ENCODE measurements around the gene NEUROD4.
"Not testable (repeated sequence)": the region's sequence is repeated elsewhere in the genome, so short reads cannot be mapped to it uniquely, and the experiment has no call there.

NEUROD4 gene, protein sequence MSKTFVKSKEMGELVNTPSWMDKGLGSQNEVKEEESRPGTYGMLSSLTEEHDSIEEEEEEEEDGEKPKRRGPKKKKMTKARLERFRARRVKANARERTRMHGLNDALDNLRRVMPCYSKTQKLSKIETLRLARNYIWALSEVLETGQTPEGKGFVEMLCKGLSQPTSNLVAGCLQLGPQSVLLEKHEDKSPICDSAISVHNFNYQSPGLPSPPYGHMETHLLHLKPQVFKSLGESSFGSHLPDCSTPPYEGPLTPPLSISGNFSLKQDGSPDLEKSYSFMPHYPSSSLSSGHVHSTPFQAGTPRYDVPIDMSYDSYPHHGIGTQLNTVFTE

DNA sequence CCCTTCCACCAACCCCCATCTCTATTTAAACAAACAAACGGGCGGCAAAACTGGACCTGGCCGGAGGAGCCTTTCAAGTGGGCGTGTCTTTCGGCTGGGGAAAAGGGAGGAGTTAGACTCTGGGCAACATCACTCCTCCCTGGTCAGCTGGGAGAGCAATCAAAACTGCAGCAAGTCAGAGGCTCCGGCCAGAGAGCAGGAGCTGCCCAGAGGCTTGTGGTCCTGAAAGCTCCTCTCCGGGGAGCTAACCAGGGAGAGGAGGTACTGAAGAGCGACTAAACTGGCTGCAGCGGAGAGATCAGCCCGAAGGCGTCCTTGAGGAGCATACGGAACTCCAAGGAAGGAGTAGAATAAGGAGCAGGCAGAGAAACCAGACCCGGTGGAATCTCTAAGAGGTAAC, at the start of gene NEUROD4:
Gene NEUROD4 (plus strand): TSS at position 191 of the 400 bp plus-strand sequence. CDS start 6,466 bp downstream, outside the sequence.
- no peak for DNase-seq

DNA sequence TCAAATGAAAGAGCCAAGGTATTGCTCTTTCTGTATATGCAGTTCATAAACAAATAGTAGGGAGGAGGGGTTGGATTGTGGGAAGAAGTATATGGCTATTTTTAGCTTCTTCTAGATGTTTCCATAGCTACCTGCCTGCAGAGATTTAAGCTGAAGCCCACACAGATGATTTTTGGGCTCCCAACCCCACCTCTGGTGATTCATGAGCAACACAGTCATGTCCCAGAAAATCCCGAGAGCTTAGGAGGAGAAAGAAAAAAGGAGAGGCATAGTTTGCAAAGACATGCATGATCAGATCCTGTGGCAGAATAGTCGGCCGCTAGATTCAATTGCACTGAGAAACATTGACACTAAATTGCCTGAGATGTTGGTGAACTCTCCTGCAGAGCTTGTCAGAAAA, 49.0 kb upstream of the NEUROD4 start:
- no peak for DNase-seq

DNA sequence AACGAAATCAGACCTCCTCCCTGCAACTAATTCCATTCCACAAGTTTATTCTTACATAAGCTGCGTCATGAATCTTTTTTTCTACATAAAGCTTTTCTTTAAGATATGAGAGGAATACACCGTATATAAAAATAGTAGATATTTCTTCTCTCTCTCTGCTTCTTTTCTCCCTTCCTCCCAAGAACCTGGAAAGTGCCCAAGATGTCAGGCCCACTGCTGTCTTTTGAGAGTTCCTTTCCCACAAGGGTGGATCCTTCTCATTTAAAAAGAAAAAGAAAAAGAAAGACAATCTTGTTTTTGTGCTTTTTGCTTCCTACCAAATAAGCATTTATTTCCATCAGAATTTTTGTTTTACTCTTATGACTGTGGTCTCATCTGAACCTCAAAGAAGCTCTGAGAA, 46.2 kb upstream of the NEUROD4 start:
- no peak for DNase-seq

DNA sequence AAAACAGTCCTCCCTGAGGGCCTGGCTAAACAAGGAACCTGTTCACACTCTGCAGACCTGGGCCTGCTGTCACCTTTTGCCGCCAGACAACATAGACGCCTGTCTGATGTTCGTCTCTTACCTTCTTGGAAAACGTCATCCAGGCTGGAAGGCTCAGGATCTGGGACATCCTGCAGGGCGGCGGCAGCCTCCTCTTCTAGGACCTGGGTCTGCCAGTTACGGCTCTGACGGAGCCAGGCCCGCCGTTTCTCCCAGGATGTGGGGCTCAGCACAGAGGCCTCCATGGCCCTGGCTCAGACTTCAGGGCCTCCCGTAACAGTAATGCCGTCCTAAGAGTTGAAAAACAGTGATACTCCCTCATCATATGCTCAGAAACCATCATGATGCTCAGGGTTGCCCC, 45.5 kb upstream of the NEUROD4 start:
- no peak for DNase-seq

DNA sequence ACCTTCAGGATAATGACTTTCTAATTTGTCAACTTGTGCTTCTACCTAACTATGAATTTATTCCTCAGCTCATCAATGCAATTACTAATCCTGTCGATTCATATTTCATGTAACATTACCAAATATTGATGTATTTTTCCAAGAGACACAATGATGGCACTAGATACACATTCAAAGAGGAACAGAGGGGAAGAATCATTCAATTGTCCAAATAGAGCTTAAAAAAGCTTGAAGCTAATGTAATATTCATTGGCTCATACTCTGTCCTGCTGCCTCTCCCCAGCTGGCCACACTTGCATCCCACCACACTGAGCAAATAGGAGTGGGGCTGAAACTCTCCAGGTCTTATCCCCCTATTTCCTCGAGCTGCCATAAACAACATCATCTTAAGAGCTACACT, 44.5 kb upstream of the NEUROD4 start:
- DNase-seq: no peak

DNA sequence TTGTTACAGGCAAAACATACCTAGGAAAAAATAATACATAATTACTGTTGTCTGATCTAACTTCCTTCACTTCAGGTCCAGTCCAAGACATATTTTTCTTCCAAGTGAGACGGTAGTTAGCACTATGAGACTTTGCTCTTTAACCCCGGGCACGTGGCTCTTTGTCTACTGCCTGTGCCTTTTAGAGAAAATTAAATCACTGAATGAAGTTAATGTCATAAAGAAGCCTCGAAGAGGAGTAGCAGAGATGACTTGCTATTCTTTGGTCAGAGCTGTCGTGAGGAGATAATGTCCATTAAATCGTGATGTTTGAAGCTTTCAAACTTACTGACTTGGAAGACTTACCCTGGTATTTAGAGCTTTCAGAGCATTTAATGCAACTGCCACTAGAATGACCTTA, 43.9 kb upstream of the NEUROD4 start:
- DNase-seq: no peak

DNA sequence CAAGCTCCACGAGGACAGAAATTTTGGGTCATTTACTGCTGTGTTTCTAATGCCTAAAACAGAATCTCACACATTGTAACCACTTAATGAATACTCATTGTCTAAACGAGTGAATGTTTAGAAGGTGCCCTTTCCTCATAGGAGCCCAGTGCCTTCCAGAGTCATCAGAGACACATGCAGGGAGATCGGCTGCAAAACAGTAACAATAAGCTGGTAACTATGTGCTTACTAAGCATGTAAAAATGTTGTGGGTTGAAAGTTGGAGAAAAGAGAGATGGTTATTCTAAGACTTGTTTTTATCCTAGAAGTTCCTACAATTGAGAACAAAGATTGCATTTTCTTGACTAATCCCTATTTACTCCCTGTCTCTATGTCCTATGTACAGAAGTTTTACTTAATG, 42.6 kb upstream of the NEUROD4 start:
- no peak for DNase-seq

DNA sequence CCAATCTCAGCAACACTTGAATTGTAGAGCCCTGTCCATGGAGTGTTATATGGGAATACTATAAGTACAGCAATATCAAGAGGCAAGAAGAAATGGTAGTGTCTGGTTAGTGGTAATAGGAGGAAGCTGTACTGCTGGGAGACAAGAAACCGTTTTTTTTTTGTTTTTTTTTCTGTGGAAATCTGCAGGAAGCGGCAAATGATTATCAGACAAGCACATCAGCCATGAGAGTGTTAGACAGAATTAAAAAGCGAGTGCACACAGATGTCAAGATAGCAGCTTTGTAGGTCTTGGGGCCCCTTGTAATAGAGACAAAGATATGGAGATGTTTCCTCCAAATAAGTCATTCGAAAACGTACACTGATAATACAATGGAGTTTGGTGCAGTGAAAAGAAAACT, 41.9 kb upstream of the NEUROD4 start:
- no peak for DNase-seq

DNA sequence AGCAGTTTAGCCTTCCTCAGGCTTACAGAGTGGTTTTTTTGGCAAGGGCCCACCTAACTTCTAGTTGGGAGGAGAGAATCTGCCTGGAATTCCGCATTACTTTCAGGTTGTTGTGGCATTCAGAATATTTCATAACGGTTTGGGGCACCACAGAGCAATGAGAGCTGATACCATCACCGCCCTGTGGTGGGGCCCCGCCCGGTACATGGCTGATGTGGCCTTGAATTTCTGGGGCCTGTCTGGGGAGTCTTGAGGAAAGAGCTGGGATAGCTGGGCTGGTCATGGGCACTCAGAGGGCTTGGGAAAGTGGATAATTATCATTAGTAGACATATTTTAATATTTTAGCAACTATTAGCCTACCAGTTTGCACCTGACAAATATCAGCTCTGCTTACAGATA, 39.4 kb upstream of the NEUROD4 start:
- no peak for DNase-seq

DNA sequence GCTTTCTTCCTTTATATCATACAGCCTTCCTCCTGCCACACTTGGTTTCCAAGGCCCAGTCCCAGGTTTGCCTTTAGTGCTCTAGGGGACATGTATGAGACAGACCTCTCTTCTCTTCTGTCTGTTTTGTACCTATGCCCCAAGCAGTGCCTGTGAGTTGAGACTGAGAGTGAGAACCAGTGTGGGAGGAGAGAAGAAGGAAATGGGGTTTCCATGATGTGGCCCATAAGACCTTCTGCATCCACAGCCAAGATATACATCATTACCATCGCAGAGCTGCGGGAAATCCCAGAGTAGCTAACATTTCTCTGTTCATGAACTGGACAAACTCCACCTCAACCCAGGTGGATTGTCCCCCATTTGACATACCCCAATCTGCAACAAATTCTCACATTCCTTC, 38.0 kb upstream of the NEUROD4 start:
- no peak for DNase-seq

DNA sequence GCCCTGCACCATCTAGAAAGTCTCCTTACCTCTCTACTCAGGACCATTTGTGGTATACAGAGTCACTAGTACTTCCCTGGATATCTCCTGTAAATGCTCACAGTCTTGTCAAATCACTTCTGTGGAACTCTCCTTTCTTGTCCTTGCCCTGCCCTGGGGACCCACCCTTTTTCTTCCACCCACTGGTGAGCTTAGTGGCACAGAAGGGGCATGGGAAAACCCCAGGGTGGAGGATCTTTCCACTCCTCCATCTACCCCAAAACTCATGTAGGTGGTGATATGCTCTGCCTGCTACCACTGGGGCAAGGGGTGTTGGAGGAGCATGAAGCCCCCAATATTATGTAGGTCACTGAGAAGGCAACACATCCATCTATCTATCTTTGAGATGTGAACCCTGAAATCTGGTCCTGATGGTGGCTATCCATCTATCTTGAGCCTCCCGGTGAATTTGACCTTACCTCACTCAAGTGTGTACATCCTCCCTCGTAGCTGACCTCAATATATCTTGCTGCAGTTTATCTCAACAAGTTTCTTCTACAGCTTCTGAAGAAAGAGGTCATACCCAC, 36.2 kb upstream of the NEUROD4 start:
- no peak for DNase-seq

DNA sequence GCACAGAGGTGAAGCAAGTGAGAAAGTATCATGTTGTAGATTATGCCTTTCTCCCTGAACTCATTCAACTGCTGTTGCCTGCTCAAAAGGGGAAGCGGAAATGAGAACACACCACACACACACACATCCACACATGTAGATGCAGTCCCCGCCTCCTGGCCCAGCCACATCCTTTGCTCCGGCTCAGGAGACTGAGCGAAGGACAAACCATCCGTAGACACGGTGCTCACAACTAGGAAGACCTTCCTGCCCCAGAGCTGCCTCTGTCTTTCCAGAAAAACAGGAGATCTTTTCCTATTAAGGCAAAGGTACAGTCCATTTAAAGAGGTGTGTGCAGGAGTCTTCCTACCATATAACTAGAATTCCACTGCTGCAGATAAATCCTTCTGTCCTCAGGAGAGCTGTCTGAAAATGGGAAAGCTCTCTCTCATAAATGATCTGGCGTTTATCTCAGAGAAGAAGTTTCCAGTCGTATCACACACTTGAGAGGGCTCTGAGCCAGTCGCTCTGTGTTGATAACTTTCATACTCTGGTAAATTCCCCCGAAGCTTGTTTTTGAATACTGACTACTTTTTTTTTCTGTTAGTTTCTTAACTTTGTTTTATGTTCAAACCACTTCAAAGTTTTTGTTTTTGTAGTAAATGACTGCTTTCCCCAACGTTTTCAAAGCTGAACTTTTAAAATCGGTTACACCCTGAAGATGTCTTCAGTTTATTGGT, 35.0 kb upstream of the NEUROD4 start, which contains the start of gene TESPA1:
Gene TESPA1 (minus strand): TSS at position 105 of the 719 bp plus-strand sequence. CDS start 10,200 bp downstream, outside the sequence.
- no peak for DNase-seq

DNA sequence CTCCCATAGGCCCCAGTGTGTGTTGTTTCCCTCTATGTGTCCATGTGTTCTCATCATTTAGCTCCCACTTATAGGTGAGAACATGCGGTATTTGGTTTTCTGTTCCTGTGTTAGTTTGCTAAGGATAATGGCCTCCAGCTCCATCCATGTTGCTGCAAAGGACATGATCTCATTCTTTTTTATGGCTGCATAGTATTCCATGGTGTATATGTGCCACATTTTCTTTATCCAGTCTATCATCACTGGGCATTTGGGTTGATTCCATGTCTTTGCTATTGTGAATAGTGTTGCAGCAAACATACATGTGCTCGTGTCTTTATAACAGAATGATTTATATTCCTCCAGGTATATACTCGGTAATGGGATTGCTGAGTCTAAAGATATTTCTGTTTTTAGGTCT, 33.0 kb upstream of the NEUROD4 start:
- DNase-seq: not testable (repeated sequence)

DNA sequence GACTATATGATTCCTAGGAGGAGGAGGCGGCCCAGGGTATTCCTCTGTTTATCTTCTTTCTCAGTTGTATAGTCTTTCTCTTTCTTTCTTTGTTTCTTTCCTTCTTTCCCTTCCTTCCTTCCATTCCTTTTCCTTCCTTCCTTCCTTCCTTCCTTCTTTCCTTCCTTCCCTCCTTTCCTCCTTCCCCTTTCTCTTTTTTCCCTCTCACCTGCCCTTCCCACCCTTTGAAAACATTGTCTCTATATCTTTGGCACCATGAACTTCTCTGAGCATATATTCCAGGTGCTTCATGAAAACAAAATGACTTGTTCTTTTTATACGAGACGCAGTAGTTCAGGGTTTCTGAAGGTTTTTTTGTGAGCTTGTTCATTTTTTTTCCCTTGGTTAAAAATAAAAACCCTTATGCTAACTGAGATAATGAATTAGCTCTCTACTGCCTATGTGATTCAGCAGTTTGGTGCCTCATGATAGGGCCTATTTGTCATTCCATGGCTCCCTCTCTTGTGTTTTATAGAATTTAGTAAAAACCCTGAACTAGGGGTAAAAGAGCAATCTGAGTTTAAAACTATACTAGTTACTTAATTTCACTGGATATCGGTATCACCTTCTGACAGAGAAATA, 32.1 kb upstream of the NEUROD4 start:
- no peak for DNase-seq

DNA sequence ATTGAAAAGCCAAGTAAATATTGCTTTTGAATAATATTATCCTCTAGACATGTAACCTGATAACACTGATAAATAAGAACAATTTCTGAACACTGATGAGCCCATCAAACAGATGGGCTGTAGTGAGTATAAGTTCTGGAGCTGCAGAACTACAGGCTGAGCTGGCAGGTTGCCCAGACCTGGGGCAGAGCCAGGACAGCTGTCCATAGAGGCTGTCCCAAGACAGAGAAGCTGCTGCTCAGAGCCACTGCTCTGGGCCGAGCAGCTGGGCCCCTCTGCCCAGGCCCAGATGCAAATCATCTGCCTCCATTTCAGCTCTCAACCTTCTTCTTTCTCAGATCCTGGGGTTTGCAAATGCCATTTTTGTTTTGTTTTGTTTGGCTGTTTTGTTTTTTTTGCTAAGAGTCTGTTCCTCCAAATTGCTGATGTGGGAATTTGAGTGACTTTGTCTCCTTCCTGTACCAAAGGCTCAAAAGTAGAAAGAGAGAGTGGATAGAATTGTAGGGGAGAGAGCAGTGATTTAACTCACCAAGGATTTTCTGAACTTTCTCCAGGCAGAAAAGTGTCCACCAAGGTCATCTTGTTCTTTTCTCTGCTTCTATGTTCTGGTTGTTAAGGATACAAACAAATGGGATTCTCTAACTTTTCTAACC, 31.2 kb upstream of the NEUROD4 start:
- peak in 1 of 2 experiments; percentile 10 for DNase-seq

DNA sequence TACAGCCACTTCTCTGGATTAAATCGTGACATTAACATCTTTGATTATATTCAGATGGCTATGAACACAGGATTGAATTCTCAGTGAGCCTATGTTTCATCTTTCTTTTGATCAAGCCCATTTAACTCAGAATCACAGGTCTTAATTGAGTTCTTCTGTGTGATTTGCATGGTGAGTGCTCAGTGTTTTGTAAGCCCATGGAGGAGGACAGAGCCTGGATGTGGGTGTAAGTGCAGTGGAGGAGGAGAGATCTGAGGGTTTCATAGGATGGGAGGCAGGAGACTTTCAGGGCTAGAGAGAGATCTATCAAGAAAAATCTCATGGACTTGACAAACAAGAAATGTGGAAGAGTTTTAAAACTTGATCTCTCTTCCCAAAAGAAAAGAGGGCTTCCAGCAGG, 29.9 kb upstream of the NEUROD4 start:
- no peak for DNase-seq

DNA sequence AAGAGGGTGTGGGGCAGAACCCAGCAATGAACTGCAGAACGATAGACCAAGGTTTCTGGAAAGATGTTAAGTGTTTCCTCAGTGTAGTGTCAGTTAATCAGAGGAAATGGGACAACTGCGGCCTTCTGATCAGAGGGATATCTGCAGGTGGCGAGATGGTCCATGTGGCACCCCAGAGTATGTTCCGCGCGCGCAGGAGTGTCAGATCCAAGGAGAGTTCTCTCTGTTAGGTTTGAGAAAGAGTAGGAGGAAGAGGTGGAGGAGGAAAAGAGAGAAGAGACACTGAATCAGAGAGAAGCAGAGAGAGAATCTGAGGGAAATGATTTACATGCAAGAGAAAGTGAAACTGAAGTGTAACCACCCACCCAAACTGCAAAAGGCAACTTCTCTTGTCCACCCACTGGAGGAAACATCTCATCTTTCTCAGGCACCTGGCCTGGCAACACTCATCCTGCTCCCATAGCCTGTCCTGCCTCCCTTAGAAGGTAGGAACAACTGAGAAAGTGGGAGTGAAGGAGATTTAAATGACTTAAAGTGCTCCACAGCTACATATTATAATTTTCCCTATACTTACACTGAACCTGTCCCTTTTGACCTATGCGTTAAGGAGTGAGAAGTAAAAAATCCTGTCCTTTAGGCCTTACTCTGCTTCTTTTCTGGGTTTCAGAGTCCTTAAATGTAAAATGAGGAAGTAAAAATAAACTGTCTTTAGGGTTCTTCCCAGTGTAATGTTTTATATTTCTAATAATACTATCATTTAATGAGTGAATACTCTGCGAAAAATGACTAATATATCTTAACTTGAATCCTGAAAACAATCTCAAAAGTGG, 28.4 kb upstream of the NEUROD4 start:
- DNase-seq: no peak

DNA sequence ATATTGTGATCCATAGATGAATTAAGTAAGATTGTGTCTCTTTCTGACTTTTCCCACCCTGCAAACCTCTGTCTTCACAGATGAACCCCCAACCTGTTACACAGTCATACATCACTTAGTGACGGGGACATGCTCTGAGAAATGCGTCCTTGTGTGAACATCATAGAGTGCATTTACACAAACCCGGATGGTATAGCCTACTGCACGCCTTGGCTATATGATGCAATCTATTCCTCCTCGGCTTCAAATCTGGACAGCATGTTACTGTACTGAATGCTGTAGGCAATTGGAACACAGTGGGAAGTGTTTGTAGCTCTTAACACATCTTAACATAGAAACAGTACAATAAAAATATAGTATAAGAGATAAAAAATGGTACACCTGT, 27.8 kb upstream of the NEUROD4 start:
- no peak for DNase-seq

DNA sequence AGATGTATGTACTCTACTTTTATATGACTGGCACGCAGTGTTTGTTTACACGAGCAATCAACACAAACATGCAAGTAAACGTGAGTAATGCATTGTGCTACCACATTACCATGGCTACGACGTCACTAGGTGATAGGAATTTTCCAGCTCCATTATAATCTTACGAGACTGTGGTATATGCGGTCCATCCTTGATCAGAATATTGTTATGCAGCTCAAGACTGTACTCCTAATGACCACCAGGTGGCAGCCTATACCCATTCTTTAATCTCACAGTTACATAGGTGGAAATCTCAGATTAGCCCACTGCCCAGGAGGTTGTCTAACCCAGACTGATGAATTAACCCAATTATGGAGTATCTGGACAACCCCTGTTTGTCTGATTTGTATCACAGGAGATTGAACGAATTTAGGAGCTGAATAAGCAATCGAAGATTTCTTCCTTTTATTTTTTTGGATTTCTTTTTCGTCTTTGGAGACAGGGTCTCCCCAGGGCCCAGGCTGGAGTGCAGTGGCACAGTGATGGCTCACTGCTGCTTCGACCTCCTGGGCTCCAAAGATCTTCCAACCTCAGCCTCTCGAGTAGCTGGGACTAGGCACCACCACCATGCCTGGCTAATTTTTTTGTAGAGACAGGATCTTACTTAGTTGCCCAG, 26.5 kb upstream of the NEUROD4 start:
- DNase-seq: peak; percentile 60 to 67

DNA sequence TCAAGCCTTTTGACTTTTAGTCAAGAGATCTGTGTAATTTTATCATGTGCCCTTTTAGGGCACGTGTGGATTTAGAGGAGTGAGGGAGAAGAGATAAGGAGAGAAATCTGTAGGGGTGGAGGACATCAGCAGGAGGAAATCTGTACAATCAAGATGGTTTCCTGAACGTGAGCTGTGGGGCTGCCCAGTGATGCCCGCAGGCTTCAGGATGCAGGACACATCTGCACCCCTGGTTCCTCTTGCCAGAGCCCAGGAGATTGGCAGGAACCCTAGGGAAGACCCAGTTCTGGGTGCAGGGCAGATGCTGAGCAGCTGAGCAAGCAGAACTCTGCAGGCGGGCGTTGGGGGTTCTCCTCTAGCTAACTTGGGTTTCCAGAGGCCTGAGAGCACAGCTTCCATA, 23.6 kb upstream of the NEUROD4 start:
- DNase-seq: no peak

DNA sequence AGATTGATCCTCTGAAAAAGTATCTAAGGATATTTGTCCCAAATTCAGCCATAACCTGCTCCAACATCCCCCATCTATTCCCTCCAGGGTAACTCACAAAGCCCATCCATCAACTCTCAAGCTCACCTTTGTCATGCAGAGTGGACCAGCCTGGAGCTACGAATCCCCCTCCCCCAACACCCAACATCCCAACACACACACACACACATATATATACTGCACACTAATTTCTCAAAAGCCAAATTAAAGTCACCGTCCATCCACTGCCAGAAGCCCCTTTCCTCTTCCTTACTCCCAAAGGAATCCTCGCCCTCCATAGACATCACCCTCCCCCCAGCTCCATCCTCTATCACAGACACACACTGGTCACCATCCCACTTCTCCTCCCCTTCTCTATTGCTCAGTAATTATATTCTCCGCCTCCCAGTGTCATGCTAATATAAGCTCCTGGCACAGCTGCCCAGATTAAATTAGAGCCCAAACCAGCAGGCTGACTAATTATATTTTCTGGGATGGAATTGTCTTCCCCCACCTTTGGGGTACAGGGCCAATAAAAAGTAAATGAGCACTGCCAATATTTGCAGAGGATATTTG, 21.7 kb upstream of the NEUROD4 start:
- no peak for DNase-seq
